Keratinocyte (primary cell): ENCODE results near the gene CARMIL3.

Source experiments
- CTCF ChIP-seq, 3 experiments: IDR thresholded peaks in 1 of 3; conservative IDR thresholded peaks in 1 of 3; optimal IDR thresholded peaks in 1 of 3; 2 replicates in 2 of 3; 3 replicates in 1 of 3; pipeline versions ENCODE3 to v1.5.1; 2011; ENCODE audit warnings: low read length in 3 of 3, mild to moderate bottlenecking in 3 of 3, moderate library complexity in 2 of 3, control low read depth in 1 of 3, inconsistent platforms in 1 of 3; ENCODE audit not compliant: insufficient read depth in 2 of 3; ENCODE audit errors: extremely low read depth in 1 of 3
- EZH2 ChIP-seq: IDR thresholded peaks from one replicate; pipeline ENCODE4 v1.6.1; 2012; ENCODE audit warnings: inconsistent platforms, mild to moderate bottlenecking, low read length, moderate library complexity

GRCh38 chr14:24093901-24094840 lies 42.4 kb downstream of the CARMIL3 start, which contains the start of gene PCK2:
- TF ChIP-seq CTCF (optimal IDR thresholded peaks at IDR 0.05 in 1 of 3, IDR thresholded peaks at IDR 0.05 in 1 of 3, conservative IDR thresholded peaks at IDR 0.05 in 1 of 3; ENCODE audit: extremely low read depth in 1 of 3, insufficient read depth in 2 of 3, low read length in 3 of 3) (peak in 2 of 3 experiments; percentile 9 to 40), EZH2 (no peak)
